Neural cell (in vitro differentiated cells): ENCODE results near the gene CASP1.
"Not testable (repeated sequence)": the region's sequence is repeated elsewhere in the genome, so short reads cannot be mapped to it uniquely, and the experiment has no call there.

Experiments
- CTCF ChIP-seq: fragments of 450-650 bp; IDR thresholded peaks from 2 replicates; pipeline ENCODE4 v1.5.1; 2014; ENCODE audit warnings: antibody characterized with exemption, mild to moderate bottlenecking, moderate library complexity; ENCODE audit not compliant: poor library complexity, severe bottlenecking
- EP300 ChIP-seq: fragments of 450-650 bp; conservative IDR thresholded peaks from 2 replicates; pipeline ENCODE4 v1.6.1; 2014; ENCODE audit warnings: antibody characterized with exemption, mild to moderate bottlenecking, moderate library complexity; ENCODE audit not compliant: poor library complexity, severe bottlenecking
- EZH2 ChIP-seq: fragments of 200-600, 300-800 bp; shearing (Covaris generic), sonication (generic); IDR thresholded peaks from 2 replicates; pipeline ENCODE4 v1.6.1; 2014; ENCODE audit warnings: antibody characterized with exemption, low read length, borderline replicate concordance, mild to moderate bottlenecking; ENCODE audit not compliant: insufficient read depth, poor library complexity, severe bottlenecking
- SMC3 ChIP-seq: fragments of 450-650 bp; conservative IDR thresholded peaks from 2 replicates; pipeline ENCODE4 v1.6.1; 2014; ENCODE audit warnings: antibody characterized with exemption, mild to moderate bottlenecking, moderate library complexity; ENCODE audit not compliant: poor library complexity
- TAF1 ChIP-seq: IDR thresholded peaks from 2 replicates; pipeline ENCODE4 v1.6.1; 2012; ENCODE audit warnings: low read depth

DNA sequence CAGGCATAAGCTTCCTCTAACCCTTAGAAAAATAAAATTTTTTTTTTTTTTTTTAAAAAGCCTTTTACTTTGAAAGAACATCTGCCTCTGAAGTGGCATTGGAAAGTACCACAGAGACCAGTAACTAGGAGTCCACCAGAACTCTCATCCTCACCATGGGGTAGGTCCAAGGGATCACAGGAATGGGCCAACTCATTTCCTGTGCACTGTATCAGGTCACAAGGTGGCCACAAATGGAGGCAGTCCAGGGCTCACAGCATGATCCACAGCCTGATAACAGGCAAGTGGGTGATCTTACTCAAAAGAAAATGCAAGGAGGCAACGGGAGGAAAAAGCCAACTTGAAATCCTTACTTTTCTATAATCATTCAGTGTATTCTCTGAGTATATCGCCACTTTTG is 34.8 kb upstream of the CASP1 start:
- TF ChIP-seq CTCF, TAF1, EZH2, EP300, SMC3: not testable (repeated sequence)
